Right atrium auricular region (tissue), 2 donors: Measurements from ENCODE around the gene USP50. TPM values are rescaled to one million over a fixed set of nuclear protein-coding genes. Genes with fewer than 3 reads are reported as not detected.
"Not testable (repeated sequence)": the region's sequence is repeated elsewhere in the genome, so short reads cannot be mapped to it uniquely, and the experiment has no call there.

Experiments
- DNase-seq: peaks from one replicate; pipeline ENCODE4 v3.0.0-alpha.2; 2019; ENCODE audit warnings: low spot score
- H3K27ac ChIP-seq, 2 donors: fragments of 200-600 bp; sonication (generic); 1 replicate in 1 of 2; 2 replicates in 1 of 2; pipeline ENCODE4 v1.5.1; 2016 to 2019
- H3K27me3 ChIP-seq, 2 donors: fragments of 200-600 bp; sonication (generic); one replicate each; pipeline versions ENCODE4 v1.5.1 to v1.6.0; 2017 to 2019
- H3K36me3 ChIP-seq: fragments of 200-600 bp; sonication (generic); one replicate; pipeline ENCODE4 v1.5.1; 2016
- H3K4me1 ChIP-seq, 2 donors: fragments of 200-600 bp; sonication (generic); one replicate each; pipeline versions ENCODE4 v1.5.1 to v1.6.0; 2017 to 2019
- H3K4me3 ChIP-seq, 2 donors: fragments of 200-600 bp; sonication (generic); 1 replicate in 1 of 2; 2 replicates in 1 of 2; pipeline ENCODE4 v1.5.1; 2017 to 2019; ENCODE audit warnings: mild to moderate bottlenecking in 1 of 2, moderate library complexity in 1 of 2
- H3K9me3 ChIP-seq, 2 donors: fragments of 200-600 bp; sonication (generic); one replicate each; pipeline ENCODE4 v1.5.1; 2019
- CTCF ChIP-seq, 2 donors: fragments of 200-600 bp; sonication (generic); IDR thresholded peaks; one replicate each; pipeline ENCODE4 v1.5.1; 2019; ENCODE audit warnings: antibody characterized with exemption in 2 of 2
- total RNA-seq, 2 donors: library from RNA; depleted of rRNA; stranded (reverse); fragments of >200 nt; gene quantifications; one replicate each; pipeline ENCODE4 v1.1.0, GENCODE V29; 2016

Gene USP50
- not detected for total RNA-seq

- Histone ChIP-seq H3K27me3 (no peaks in the 10 kb centered on the region), H3K27ac (no peak within 1 kb of the TSS), H3K4me1 (no peaks in the 10 kb centered on the region), H3K9me3 (no peaks in the 10 kb centered on the region), H3K36me3 (no peaks in the 10 kb centered on the region), H3K4me3 (no peak within 1 kb of the TSS)
- no peak for TF ChIP-seq CTCF (IDR thresholded peaks at IDR 0.05)
- no peak for DNase-seq
Observed at GRCh38 chr15:50546566-50546965, at the start of gene USP50. TSS of gene USP50 (minus strand) at chr15:50546666. CDS start at chr15:50546525, 141 bp downstream.

- DNase-seq = no peak
- no peaks in the 10 kb centered on the region for H3K4me1 ChIP-seq
- H3K36me3 ChIP-seq = peaks cover 75% of the 10 kb centered on the region
- TF ChIP-seq CTCF (IDR thresholded peaks at IDR 0.05) = no peak
- H3K27me3 ChIP-seq = no peaks in the 10 kb centered on the region
- no peak overlapping the region for H3K4me3 ChIP-seq
- H3K9me3 ChIP-seq = no peaks in the 10 kb centered on the region
- no peak overlapping the region for H3K27ac ChIP-seq
Observed at GRCh38 chr15:50594311-50594710, 47.8 kb upstream of the USP50 start.

- no peak for DNase-seq
- H3K4me3 ChIP-seq = no peak overlapping the region
- no peaks in the 10 kb centered on the region for H3K4me1 ChIP-seq
- TF ChIP-seq CTCF (IDR thresholded peaks at IDR 0.05) = no peak
- no peaks in the 10 kb centered on the region for H3K9me3 ChIP-seq
- H3K27me3 ChIP-seq = no peaks in the 10 kb centered on the region
- peaks cover 76% of the 10 kb centered on the region for H3K36me3 ChIP-seq
- no peak overlapping the region for H3K27ac ChIP-seq
Observed at GRCh38 chr15:50593761-50594160, 47.3 kb upstream of the USP50 start.

GRCh38 chr15:50590288-50590687, 43.8 kb upstream of the USP50 start:
- Histone ChIP-seq H3K36me3 (peaks cover 94% of the 10 kb centered on the region), H3K9me3 (no peaks in the 10 kb centered on the region), H3K4me1 (no peaks in the 10 kb centered on the region), H3K4me3 (no peak overlapping the region), H3K27me3 (no peaks in the 10 kb centered on the region), H3K27ac (no peak overlapping the region)
- no peak for TF ChIP-seq CTCF (IDR thresholded peaks at IDR 0.05)
- no peak for DNase-seq

- DNase-seq = no peak
- peaks cover 81% of the 10 kb centered on the region for H3K36me3 ChIP-seq
- no peak overlapping the region for H3K4me3 ChIP-seq
- H3K27me3 ChIP-seq = no peaks in the 10 kb centered on the region
- no peak for TF ChIP-seq CTCF (IDR thresholded peaks at IDR 0.05)
- H3K4me1 ChIP-seq = no peaks in the 10 kb centered on the region
- no peaks in the 10 kb centered on the region for H3K9me3 ChIP-seq
- H3K27ac ChIP-seq = no peak overlapping the region
Observed at GRCh38 chr15:50577492-50577891, 31.0 kb upstream of the USP50 start.

GRCh38 chr15:50576166-50576565, 29.7 kb upstream of the USP50 start:
- no peaks in the 10 kb centered on the region for H3K4me1 ChIP-seq
- no peaks in the 10 kb centered on the region for H3K9me3 ChIP-seq
- no peak overlapping the region for H3K4me3 ChIP-seq
- DNase-seq = no peak
- no peak for TF ChIP-seq CTCF (IDR thresholded peaks at IDR 0.05)
- H3K36me3 ChIP-seq = peaks cover 76% of the 10 kb centered on the region
- no peak overlapping the region for H3K27ac ChIP-seq
- no peaks in the 10 kb centered on the region for H3K27me3 ChIP-seq

GRCh38 chr15:50573842-50574241, 27.4 kb upstream of the USP50 start:
- not testable (repeated sequence) for H3K4me3 ChIP-seq, H3K27ac ChIP-seq, H3K27me3 ChIP-seq, H3K4me1 ChIP-seq, DNase-seq, H3K9me3 ChIP-seq
- H3K36me3 ChIP-seq = peaks cover 83% of the 10 kb centered on the region
